Left lung (tissue), 10 donors: Measurements from ENCODE around the gene TANC1. TPM values are rescaled to one million over a fixed set of nuclear protein-coding genes. Genes with fewer than 3 reads are reported as not detected.

ENCODE experiments used
- ATAC-seq: fragments of 200-7000 bp; cut with Tn5 transposase; one replicate; pipeline ENCODE4 v1.9.1; 2020; ENCODE audit warnings: moderate library complexity
- DNase-seq, 4 donors: peaks; one replicate each; pipeline ENCODE4 v3.0.0-alpha.2; 2013 to 2020
- H3K27ac ChIP-seq, 2 donors: fragments of 200-600 bp; sonication (generic) in 1 of 2; one replicate each; pipeline versions ENCODE4 v1.5.0 to v1.8.0; 2020 to 2021
- H3K27me3 ChIP-seq, 2 donors: fragments of 200-600 bp; sonication (generic) in 1 of 2; one replicate each; pipeline versions ENCODE4 v1.5.0 to v1.8.0; 2020 to 2021
- H3K36me3 ChIP-seq, 2 donors: fragments of 200-600 bp; sonication (generic) in 1 of 2; one replicate each; pipeline versions ENCODE4 v1.5.0 to v1.8.0; 2020 to 2021
- H3K4me1 ChIP-seq, 2 donors: fragments of 200-600 bp; one replicate each; pipeline ENCODE4 v1.8.0; 2021
- H3K4me3 ChIP-seq, 2 donors: fragments of 200-600 bp; sonication (generic) in 1 of 2; one replicate each; pipeline versions ENCODE4 v1.5.0 to v1.8.0; 2020 to 2021; ENCODE audit warnings: mild to moderate bottlenecking in 1 of 2
- H3K9me3 ChIP-seq, 2 donors: fragments of 200-600 bp; sonication (generic) in 1 of 2; one replicate each; pipeline versions ENCODE4 v1.5.0 to v1.8.0; 2020 to 2021
- intact Hi-C, 2 donors: fragments of 100-400 bp; cut with DNase I; formaldehyde crosslinking; loops; one replicate each; pipeline versions ENCODE4 v1.11.2 to v1.14.2; 2022
- polyA plus RNA-seq, 6 donors: library from polyadenylated mRNA; unstranded; fragments of 120-200 nt; gene quantifications; one replicate each; pipeline ENCODE4 v1.2.1, GENCODE V29; 2013; ENCODE audit not compliant: insufficient read length in 6 of 6
- total RNA-seq, 2 donors: library from RNA; stranded (reverse); fragmentation: NEBNext Ultra II Directional; extraction: Animal tissue kit (Norgen Biotek cat#: 25700); gene quantifications; one replicate each; pipeline ENCODE4 v1.2.1, GENCODE V29; 2021
- TF ChIP-seq, protein P1 (sequence below), 2 donors: fragments of 200-600 bp; sonication (generic) in 1 of 2; IDR thresholded peaks; one replicate each; pipeline versions ENCODE4 v1.5.0 to v1.8.0; 2021; ENCODE audit warnings: antibody characterized with exemption in 2 of 2
- donor health status: DM: no; HTN: yes; CAD: no.
- donor health status: DM: no; HTN: no; CAD: no.

The TANC1 gene
- total and polyA plus RNA-seq, 8 donors: 40.1 to 76.6 (median 53.3) TPM

DNA sequence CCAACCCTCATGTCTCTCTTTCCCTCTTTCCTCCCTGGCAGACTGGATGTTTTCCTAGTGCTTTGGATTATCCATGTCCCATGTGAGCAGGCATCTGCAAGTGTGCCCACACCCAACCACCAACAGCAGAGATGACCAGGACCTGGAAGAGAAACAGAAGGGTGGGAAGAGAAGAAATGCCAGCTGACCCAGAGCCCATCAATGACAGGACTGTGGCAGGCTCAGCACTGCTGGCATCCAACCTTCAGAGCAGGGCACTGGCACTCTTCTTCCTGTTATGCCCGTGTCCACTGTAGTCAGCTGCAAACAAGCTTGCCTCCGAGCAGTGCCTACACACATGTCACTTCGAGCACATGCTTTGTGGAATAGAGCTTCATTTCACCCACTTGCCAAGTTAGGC, 121.1 kb downstream of the TANC1 start:
- H3K27me3 ChIP-seq: no peaks in the 10 kb centered on the region
- no peak for ATAC-seq
- intact Hi-C loops: no loop called here
- peaks cover 39 to 95% of the 10 kb centered on the region in 2 donors for H3K4me1 ChIP-seq
- no peak overlapping the region for H3K4me3 ChIP-seq
- peak overlapping the region; percentile 45 to 59 for H3K27ac ChIP-seq
- no peaks in the 10 kb centered on the region for H3K9me3 ChIP-seq
- no peak for DNase-seq
- TF ChIP-seq, protein P1, sequence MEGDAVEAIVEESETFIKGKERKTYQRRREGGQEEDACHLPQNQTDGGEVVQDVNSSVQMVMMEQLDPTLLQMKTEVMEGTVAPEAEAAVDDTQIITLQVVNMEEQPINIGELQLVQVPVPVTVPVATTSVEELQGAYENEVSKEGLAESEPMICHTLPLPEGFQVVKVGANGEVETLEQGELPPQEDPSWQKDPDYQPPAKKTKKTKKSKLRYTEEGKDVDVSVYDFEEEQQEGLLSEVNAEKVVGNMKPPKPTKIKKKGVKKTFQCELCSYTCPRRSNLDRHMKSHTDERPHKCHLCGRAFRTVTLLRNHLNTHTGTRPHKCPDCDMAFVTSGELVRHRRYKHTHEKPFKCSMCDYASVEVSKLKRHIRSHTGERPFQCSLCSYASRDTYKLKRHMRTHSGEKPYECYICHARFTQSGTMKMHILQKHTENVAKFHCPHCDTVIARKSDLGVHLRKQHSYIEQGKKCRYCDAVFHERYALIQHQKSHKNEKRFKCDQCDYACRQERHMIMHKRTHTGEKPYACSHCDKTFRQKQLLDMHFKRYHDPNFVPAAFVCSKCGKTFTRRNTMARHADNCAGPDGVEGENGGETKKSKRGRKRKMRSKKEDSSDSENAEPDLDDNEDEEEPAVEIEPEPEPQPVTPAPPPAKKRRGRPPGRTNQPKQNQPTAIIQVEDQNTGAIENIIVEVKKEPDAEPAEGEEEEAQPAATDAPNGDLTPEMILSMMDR (IDR thresholded peaks at IDR 0.05): no peak
- no peaks in the 10 kb centered on the region for H3K36me3 ChIP-seq

- H3K27ac ChIP-seq: peak overlapping the region; percentile 59 to 77
- H3K27me3 ChIP-seq: no peaks in the 10 kb centered on the region
- no peaks in the 10 kb centered on the region for H3K9me3 ChIP-seq
- DNase-seq (no peak), ATAC-seq (peak; percentile 38)
- TF ChIP-seq, protein P1 (IDR thresholded peaks at IDR 0.05): no peak
- no peak overlapping the region for H3K4me3 ChIP-seq
- intact Hi-C loops: no loop called here
- peaks cover 33 to 88% of the 10 kb centered on the region in 2 donors for H3K4me1 ChIP-seq
- H3K36me3 ChIP-seq: no peaks in the 10 kb centered on the region
Measured at GRCh38 chr2:159090514-159091201, 122.2 kb downstream of the TANC1 start.

DNA sequence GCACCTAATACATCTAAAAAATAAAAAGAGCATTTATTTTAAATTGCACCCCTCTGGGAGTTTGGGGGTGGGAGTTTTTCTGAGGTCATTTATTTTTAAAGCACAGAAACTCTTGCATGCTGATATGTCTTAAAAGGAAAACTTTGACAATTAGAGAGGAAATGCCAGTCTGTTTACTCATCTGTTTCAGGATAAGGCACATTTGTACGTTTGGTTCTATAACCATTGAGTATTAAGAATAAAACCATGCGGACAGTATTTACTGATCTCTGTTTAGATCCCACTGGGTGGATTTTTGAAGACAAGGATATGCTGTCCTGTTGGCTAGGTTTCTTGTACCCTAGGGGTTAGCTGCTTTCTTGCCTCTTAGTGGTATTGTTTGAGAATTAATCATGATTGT, 122.9 kb downstream of the TANC1 start:
- H3K4me3 ChIP-seq: no peak overlapping the region
- intact Hi-C loops: no loop called here
- TF ChIP-seq, protein P1 (IDR thresholded peaks at IDR 0.05): no peak
- H3K27me3 ChIP-seq: no peaks in the 10 kb centered on the region
- H3K4me1 ChIP-seq: peaks cover 33 to 81% of the 10 kb centered on the region in 2 donors
- H3K36me3 ChIP-seq: no peaks in the 10 kb centered on the region
- ATAC-seq: peak; percentile 12
- DNase-seq: no peak
- peak overlapping the region; percentile 59 to 77 for H3K27ac ChIP-seq
- H3K9me3 ChIP-seq: peaks cover 0 to 7% of the 10 kb centered on the region in 2 donors

GRCh38 chr2:159091976-159092375, 123.5 kb downstream of the TANC1 start:
- H3K27ac ChIP-seq: peak overlapping the region; percentile 55 to 77
- intact Hi-C loops: no loop called here
- DNase-seq: no peak
- H3K9me3 ChIP-seq: peaks cover 0 to 13% of the 10 kb centered on the region in 2 donors
- no peak overlapping the region for H3K4me3 ChIP-seq
- no peaks in the 10 kb centered on the region for H3K27me3 ChIP-seq
- TF ChIP-seq, protein P1 (IDR thresholded peaks at IDR 0.05): no peak
- H3K4me1 ChIP-seq: peaks cover 33 to 75% of the 10 kb centered on the region in 2 donors
- no peaks in the 10 kb centered on the region for H3K36me3 ChIP-seq
- ATAC-seq: peak; percentile 78

- intact Hi-C loops: no loop called here
- Histone ChIP-seq H3K36me3 (no peaks in the 10 kb centered on the region), H3K9me3 (peaks cover 0 to 13% of the 10 kb centered on the region in 2 donors), H3K4me3 (no peak overlapping the region), H3K27ac (peak overlapping the region; percentile 59 to 77), H3K4me1 (peaks cover 39 to 65% of the 10 kb centered on the region in 2 donors), H3K27me3 (no peaks in the 10 kb centered on the region)
- peak in 2 of 4 donors; percentile 33 to 46 for DNase-seq
- TF ChIP-seq, protein P1 (IDR thresholded peaks at IDR 0.05): no peak
- no peak for ATAC-seq
Measured at GRCh38 chr2:159093497-159093896, 125.1 kb downstream of the TANC1 start.
